Measurements from ENCODE around the gene RPL15.

The RPL15 gene

DNA sequence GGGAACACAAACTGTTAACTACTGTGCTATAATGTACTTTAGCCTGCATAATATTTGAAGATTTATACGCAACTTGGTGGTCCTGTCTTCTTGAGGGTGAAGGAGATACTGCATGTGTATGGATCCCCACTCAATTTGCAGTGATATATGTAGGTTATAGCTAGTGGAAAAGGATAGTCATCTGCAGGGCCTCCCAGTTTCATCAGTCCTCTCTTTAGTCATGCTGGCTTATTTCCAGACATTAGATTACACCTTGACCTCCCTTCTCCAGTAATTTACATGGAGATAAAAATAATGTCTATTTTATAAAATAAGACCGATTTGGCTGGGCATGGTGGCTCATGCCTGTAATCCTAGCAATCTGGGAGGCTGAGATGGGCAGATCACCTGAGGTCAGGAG, 31.8 kb downstream of the RPL15 start:
- H3K27me3 Mint-ChIP-seq (ENCODE audit: low read depth): peaks cover 11% of the 10 kb centered on the region
- no peak overlapping the region for H3K4me3 Mint-ChIP-seq
- no peaks in the 10 kb centered on the region for H3K9me3 Mint-ChIP-seq
- no peaks in the 10 kb centered on the region for H3K36me3 Mint-ChIP-seq (ENCODE audit: low read depth)
- H3K4me1 Mint-ChIP-seq (ENCODE audit: low read depth): peaks cover 22% of the 10 kb centered on the region
- H3K27ac Mint-ChIP-seq: no peak overlapping the region
- DNase-seq (ENCODE audit: low spot score): no peak

DNA sequence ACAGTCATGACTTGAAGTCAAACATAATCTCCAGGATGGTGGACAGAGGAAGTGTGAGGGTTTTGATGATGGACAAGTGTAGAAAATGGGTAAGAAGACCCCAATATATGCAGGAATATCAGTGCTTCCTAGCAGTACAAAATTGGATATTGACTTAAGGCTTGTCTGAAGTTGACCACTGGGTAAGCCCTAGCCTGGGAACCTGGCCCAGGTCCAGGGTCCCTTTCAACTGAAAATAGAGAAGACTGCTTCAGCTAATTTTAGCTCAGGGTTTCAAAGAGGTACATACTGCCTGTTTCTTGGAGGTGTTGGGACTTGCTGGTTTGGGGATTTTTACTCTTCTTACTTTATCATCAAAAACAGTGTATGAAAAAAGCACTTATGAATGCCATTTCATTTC, 32.9 kb downstream of the RPL15 start:
- Mint-ChIP-seq H3K4me3 (peak overlapping the region; percentile 77), H3K36me3 (ENCODE audit: low read depth) (no peaks in the 10 kb centered on the region), H3K27ac (peak overlapping the region; percentile 19), H3K27me3 (ENCODE audit: low read depth) (peaks cover 2% of the 10 kb centered on the region), H3K4me1 (ENCODE audit: low read depth) (peaks cover 18% of the 10 kb centered on the region), H3K9me3 (no peaks in the 10 kb centered on the region)
- DNase-seq (ENCODE audit: low spot score): no peak

DNA sequence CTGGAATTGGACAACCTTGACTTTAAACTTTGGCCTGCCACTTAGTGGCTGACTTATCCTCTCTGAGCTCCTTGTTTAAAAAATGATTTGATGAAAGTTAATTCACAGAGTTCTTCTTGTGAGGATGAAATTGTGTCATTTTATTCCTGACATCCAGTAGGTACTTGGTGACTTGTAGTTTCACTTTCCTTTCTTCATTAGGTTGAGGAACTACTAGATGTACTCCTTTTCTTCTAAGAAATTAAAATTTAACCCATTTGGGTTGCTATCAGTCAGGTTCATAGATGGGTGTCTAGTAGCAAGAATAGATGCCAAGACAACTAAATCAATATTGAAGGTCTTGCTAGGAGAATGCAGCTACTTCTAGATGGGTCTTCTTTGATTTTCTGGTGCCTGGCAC, 33.4 kb downstream of the RPL15 start:
- no peak for DNase-seq (ENCODE audit: low spot score)
- Mint-ChIP-seq H3K4me1 (ENCODE audit: low read depth) (peaks cover 18% of the 10 kb centered on the region), H3K27me3 (ENCODE audit: low read depth) (peaks cover 2% of the 10 kb centered on the region), H3K27ac (peak overlapping the region; percentile 68), H3K4me3 (peak overlapping the region; percentile 77), H3K9me3 (no peaks in the 10 kb centered on the region), H3K36me3 (ENCODE audit: low read depth) (no peaks in the 10 kb centered on the region)

DNA sequence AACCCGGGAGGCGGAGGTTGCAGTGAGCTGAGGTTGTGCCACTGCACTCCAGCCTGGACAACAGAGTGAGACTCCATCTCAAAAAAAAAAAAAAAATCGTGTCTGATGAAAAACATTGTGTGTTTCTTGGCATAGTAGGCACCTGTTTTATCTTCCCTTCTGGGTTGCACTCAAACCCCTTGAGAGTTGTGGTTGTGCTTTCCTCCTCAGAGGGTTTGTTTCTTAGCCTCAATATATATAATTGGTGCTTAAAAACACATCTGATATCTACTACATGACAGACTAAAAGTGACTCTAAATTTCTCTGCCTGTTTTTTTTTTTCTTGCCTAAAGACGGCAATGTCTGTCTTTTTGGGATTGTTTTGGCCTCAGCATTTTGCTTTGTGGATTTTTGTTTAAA, 35.7 kb downstream of the RPL15 start:
- H3K4me3 Mint-ChIP-seq: no peak overlapping the region
- peaks cover 13% of the 10 kb centered on the region for H3K4me1 Mint-ChIP-seq (ENCODE audit: low read depth)

DNA sequence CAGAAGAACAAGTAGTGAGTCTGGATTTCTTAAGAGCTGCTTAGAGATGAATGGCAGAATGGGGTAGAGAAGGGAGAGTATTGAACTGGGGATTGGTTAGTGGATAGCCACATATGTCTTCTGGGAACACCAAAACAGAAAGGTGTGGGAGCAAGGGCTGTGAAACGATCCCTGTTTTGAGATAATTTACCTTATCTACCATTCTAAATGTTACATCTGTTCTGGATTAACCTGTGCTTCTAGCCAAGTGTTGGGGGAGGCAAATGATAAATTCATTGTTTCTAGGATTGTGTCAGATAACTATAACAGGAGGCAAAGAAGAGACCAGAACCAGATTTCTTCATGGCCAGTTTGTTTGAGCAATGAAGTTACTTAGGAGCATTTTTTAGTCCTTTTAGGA, 36.6 kb downstream of the RPL15 start:
- no peaks in the 10 kb centered on the region for H3K9me3 Mint-ChIP-seq
- no peaks in the 10 kb centered on the region for H3K36me3 Mint-ChIP-seq (ENCODE audit: low read depth)
- H3K4me1 Mint-ChIP-seq (ENCODE audit: low read depth): peaks cover 13% of the 10 kb centered on the region
- H3K27ac Mint-ChIP-seq: no peak overlapping the region
- H3K27me3 Mint-ChIP-seq (ENCODE audit: low read depth): no peaks in the 10 kb centered on the region
- DNase-seq (ENCODE audit: low spot score): no peak
- no peak overlapping the region for H3K4me3 Mint-ChIP-seq

More for the DNA sequence above, 35.7 kb downstream of the RPL15 start:
- no peak overlapping the region for H3K27ac Mint-ChIP-seq
- DNase-seq (ENCODE audit: low spot score): no peak
- H3K36me3 Mint-ChIP-seq (ENCODE audit: low read depth): no peaks in the 10 kb centered on the region
- no peaks in the 10 kb centered on the region for H3K9me3 Mint-ChIP-seq
- H3K27me3 Mint-ChIP-seq (ENCODE audit: low read depth): no peaks in the 10 kb centered on the region

DNA sequence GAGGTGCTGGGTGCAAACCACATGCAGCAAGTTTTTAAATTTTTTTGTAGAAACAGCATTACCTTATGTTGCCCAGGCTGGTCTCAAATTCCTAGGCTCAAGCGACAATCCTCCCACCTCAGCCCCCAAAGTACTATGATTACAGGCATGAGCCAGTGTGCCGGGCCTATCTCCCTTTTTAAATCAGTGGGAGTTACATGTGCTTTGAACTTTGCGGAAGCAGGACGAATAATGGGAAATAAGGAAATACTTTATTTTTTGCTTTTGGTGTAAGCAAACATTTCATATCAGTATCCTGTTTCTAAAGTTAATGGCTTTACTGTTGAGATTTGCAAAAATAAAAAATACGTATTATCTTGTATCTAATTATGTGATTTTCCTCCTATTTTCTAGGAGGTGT, 37.2 kb downstream of the RPL15 start:
- Mint-ChIP-seq H3K27me3 (ENCODE audit: low read depth) (no peaks in the 10 kb centered on the region), H3K36me3 (ENCODE audit: low read depth) (no peaks in the 10 kb centered on the region), H3K27ac (no peak overlapping the region), H3K9me3 (no peaks in the 10 kb centered on the region), H3K4me1 (ENCODE audit: low read depth) (peaks cover 13% of the 10 kb centered on the region), H3K4me3 (no peak overlapping the region)
- DNase-seq (ENCODE audit: low spot score): no peak

DNA sequence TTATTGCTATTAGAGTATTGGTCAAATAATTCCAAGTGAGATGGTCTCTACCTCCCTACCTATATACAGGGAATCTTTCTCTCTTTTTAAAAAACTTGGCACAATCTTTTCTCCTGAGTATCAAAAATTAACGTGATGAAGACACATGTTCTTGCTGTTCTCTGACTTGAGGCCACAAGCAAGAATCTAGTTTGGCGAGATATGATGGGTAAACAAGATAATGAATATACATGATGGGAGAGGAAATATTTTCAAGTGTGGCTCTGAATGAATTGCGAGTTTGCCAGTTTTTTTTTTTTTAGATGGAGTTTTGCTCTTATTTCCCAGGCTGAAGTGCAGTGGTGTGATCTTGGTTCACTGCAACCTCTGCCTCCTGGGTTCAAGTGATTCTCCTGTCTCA, 39.8 kb downstream of the RPL15 start:
- Mint-ChIP-seq H3K9me3 (no peaks in the 10 kb centered on the region), H3K4me1 (ENCODE audit: low read depth) (no peaks in the 10 kb centered on the region), H3K4me3 (no peak overlapping the region)

DNA sequence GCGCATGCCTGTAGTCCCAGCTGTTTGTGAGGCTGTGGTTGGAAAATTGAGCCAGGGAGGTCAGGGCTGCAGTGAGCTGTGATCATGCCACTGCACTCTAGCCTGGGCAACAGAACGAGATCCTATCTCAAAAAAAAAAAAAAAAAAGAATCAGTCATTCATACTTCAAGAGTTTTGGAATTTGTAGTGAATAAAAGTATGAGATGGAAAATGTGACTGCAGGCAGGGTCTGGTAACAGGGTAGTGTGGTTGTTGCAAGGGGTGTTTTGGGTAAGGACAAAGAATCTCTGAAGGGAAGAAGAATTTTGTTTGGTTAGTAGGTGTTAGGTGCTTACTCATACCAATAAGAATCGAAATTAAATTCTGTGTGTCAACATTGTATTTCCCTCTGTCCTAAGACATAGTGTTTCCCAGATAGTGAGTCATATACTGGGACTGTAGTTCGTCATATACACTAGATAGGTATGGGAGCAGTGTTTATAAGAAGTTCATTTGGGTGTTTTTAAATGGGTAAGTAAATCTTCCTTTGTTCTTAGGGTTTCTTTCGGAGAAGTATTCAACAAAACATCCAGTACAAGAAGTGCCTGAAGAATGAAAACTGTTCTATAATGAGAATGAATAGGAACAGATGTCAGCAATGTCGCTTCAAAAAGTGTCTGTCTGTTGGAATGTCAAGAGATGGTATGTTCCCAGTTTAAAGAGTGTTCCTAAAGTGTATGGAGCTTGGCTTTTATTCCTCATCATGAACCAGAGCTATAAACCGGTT, 42.4 kb downstream of the RPL15 start:
- Mint-ChIP-seq H3K27me3 (ENCODE audit: low read depth) (no peaks in the 10 kb centered on the region), H3K4me3 (no peak overlapping the region), H3K4me1 (ENCODE audit: low read depth) (no peaks in the 10 kb centered on the region), H3K9me3 (no peaks in the 10 kb centered on the region), H3K27ac (no peak overlapping the region), H3K36me3 (ENCODE audit: low read depth) (no peaks in the 10 kb centered on the region)
- DNase-seq (ENCODE audit: low spot score): no peak

More for the DNA sequence above, 39.8 kb downstream of the RPL15 start:
- H3K27me3 Mint-ChIP-seq (ENCODE audit: low read depth): no peaks in the 10 kb centered on the region
- no peaks in the 10 kb centered on the region for H3K36me3 Mint-ChIP-seq (ENCODE audit: low read depth)
- no peak overlapping the region for H3K27ac Mint-ChIP-seq
- no peak for DNase-seq (ENCODE audit: low spot score)

DNA sequence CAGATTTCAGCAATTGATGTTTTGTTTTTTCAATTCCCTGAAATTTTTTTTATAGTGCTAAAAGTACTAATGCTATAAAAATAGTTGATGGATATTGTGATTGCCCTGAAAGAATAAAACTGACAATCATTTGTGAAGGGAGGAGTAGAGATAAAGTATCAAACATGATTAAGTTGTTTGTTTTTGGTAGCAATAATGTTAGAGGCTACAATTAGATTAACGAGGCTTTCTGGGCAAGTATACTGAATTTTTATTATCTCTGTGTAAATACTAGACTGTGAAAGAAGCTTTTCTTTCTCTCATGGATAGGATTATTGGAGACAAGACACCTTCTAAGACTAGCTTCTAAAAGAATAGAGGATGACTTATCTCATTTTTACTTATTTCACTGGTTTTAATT, 43.7 kb downstream of the RPL15 start:
- no peak for DNase-seq (ENCODE audit: low spot score)
- H3K4me1 Mint-ChIP-seq (ENCODE audit: low read depth): no peaks in the 10 kb centered on the region
- no peaks in the 10 kb centered on the region for H3K27me3 Mint-ChIP-seq (ENCODE audit: low read depth)
- H3K9me3 Mint-ChIP-seq: no peaks in the 10 kb centered on the region
- H3K27ac Mint-ChIP-seq: no peak overlapping the region
- H3K4me3 Mint-ChIP-seq: no peak overlapping the region
- H3K36me3 Mint-ChIP-seq (ENCODE audit: low read depth): no peaks in the 10 kb centered on the region

DNA sequence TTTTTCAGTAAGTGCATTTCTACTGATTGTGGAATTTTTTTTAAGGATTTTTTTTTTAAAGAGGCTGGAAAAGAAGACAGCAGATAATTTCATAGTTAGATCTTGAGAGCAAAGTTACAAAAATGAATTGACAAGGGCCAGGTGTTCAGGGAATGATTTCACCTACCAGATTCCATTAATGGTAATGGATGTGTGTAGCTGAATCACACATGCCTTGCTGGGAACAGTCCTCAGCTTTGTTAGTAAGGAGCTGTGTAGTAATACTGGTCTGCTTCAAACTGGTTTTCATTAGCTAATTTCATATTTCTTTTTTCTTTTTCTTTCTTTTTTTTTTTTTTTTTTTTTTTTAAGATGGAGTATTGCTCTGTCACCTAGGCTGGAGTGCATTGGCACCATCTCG, 44.1 kb downstream of the RPL15 start:
- Mint-ChIP-seq H3K27ac (no peak overlapping the region), H3K4me1 (ENCODE audit: low read depth) (no peaks in the 10 kb centered on the region), H3K9me3 (no peaks in the 10 kb centered on the region), H3K4me3 (no peak overlapping the region), H3K36me3 (ENCODE audit: low read depth) (no peaks in the 10 kb centered on the region), H3K27me3 (ENCODE audit: low read depth) (no peaks in the 10 kb centered on the region)
- no peak for DNase-seq (ENCODE audit: low spot score)

DNA sequence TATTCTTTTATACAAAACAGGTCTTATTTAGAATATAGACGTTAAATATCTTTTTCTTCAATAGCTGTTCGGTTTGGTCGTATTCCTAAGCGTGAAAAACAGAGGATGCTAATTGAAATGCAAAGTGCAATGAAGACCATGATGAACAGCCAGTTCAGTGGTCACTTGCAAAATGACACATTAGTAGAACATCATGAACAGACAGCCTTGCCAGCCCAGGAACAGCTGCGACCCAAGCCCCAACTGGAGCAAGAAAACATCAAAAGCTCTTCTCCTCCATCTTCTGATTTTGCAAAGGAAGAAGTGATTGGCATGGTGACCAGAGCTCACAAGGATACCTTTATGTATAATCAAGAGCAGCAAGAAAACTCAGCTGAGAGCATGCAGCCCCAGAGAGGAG, 45.0 kb downstream of the RPL15 start:
- no peaks in the 10 kb centered on the region for H3K36me3 Mint-ChIP-seq (ENCODE audit: low read depth)
- no peaks in the 10 kb centered on the region for H3K9me3 Mint-ChIP-seq
- H3K27me3 Mint-ChIP-seq (ENCODE audit: low read depth): no peaks in the 10 kb centered on the region
- H3K27ac Mint-ChIP-seq: no peak overlapping the region
- no peak for DNase-seq (ENCODE audit: low spot score)
- H3K4me1 Mint-ChIP-seq (ENCODE audit: low read depth): no peaks in the 10 kb centered on the region
- H3K4me3 Mint-ChIP-seq: no peak overlapping the region

DNA sequence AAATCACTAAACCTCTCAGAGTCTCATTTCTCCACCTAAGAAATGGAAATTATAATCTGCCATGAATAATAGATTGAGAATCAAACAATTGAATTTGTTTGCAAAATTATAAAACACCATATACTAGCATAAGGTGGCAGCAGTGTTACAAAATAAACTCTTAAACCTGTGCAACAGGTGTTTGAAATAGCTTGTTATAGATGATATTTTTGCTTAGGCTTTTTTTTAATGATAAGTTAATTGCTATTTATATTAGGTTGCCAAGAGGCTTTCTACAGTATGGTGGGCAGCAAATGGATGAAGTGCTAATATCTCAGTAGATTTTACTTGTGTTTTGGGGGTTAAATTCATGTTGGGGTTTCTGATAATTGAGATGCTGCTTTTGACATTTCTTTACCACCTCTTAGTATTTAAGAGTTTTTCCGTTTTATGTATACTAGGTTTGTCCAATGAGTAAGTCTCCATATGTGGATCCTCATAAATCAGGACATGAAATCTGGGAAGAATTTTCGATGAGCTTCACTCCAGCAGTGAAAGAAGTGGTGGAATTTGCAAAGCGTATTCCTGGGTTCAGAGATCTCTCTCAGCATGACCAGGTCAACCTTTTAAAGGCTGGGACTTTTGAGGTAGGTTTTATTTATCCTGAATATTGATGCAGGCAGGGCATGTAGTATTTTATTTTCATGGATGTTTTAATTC, 47.8 kb downstream of the RPL15 start:
- Mint-ChIP-seq H3K4me1 (ENCODE audit: low read depth) (no peaks in the 10 kb centered on the region), H3K4me3 (no peak overlapping the region), H3K27ac (no peak overlapping the region), H3K36me3 (ENCODE audit: low read depth) (no peaks in the 10 kb centered on the region), H3K9me3 (no peaks in the 10 kb centered on the region), H3K27me3 (ENCODE audit: low read depth) (no peaks in the 10 kb centered on the region)
- DNase-seq (ENCODE audit: low spot score): no peak

DNA sequence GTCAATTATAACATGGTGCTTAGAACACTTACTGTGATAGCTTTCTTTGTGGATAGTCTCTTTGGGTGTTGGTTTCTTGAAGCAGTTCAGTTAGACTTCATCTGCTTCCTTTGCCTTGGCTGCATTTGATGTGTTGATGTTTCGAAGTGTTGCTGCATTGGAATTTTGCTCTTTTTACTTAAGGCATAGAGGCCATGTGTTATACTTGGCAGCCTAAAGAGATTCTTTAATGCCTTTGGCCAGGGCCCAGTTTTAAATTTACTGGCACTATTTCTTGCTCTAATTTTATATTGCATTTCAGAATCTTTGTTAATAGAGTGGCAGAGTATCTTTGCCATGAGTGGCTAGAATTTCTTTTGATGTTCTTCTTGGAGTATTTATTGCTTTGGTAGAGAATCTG, 49.4 kb downstream of the RPL15 start:
- Mint-ChIP-seq H3K4me1 (ENCODE audit: low read depth) (no peaks in the 10 kb centered on the region), H3K27ac (no peak overlapping the region), H3K27me3 (ENCODE audit: low read depth) (no peaks in the 10 kb centered on the region), H3K9me3 (no peaks in the 10 kb centered on the region), H3K36me3 (ENCODE audit: low read depth) (no peaks in the 10 kb centered on the region), H3K4me3 (no peak overlapping the region)
- no peak for DNase-seq (ENCODE audit: low spot score)

DNA sequence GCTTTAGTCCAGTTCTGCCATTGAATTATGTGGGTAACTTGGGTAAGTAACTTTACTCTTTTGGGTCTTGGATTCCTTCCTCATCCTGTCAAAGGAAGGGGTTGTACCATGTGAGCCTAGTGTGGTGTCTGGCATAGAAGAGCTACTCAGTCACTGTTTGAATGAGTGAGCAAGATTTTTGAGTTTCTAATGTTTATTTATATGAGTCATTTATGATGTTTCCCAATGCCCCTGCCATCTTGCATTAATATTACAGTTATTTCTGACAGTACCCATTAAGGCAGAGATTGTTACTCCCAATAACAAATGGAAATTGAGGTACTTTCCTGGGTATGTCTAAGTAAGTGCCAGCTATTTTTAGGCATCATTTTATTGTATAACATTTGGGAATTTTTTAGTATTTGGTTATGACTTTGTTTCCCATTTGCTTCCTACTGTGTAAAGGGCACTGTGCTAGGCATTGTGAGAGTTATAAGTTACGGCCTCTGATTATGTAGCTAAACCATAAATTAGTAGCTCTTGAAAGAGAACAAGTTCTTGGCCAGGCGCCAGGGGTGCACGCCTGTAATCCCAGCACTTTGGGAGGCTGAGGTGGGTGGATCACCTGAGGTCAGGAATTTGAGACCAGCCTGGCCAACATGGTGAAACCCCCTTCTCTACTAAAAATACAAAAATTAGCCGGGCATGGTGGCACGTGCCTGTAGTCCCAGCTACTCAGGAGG, 51.7 kb downstream of the RPL15 start:
- Mint-ChIP-seq H3K27ac (no peak overlapping the region), H3K36me3 (ENCODE audit: low read depth) (no peaks in the 10 kb centered on the region), H3K4me3 (no peak overlapping the region), H3K4me1 (ENCODE audit: low read depth) (no peaks in the 10 kb centered on the region), H3K9me3 (no peaks in the 10 kb centered on the region), H3K27me3 (ENCODE audit: low read depth) (no peaks in the 10 kb centered on the region)
- DNase-seq (ENCODE audit: low spot score): no peak

Data from T-helper 2 cell treated with Interferon-gamma antibody and Interleukin-4, amounts not matched to agents 5 μg/mL and 100 μg/mL, for 36 hours (primary cell).